COLO668 (cell line): ENCODE data around the gene TBL1XR1.

Source experiments
- DNase-seq: peaks from one replicate; lab custom pipeline; 2025; ENCODE audit not compliant: unreplicated experiment; lab: John Stamatoyannopoulos, UW

TBL1XR1 gene

DNA sequence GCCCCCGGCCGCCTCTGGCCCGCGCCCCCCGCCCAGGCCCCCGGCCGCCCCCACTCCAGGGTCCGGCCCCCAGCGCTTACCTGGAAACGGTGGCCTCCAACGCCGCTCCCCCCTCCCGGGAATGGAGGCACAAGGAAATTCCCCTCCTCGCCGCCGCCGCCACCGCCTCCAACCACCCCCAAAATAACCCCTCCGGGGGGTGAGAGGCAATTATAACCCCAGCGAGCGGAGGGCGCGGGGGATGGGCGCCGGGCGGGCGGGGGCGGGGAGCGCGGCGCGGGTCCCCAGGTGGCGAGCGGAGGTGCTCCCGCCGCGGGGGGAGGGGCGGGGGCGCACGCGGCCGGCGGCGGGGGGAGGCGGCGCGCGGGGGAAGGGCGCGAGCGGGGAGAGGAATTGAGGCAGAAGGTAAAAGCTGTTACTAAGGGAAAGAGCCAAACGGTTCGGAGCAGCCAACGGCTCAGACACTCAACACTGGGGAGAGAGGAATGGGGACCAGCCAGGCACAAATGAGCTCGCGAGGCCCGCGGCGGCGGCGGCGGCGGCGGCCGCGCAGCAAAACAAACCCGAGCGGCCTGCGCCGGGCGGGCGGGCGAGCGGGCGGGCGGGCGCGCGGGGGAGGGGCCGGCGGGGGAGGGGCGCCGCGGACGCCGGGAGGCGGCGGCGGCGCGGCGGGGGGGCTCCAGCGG lies at the start of gene TBL1XR1:
TSS of gene TBL1XR1 (minus strand) at position 442 of the 686 bp plus-strand sequence. CDS start 132,505 bp downstream, outside the sequence.
- peak; percentile 87 for DNase-seq

DNA sequence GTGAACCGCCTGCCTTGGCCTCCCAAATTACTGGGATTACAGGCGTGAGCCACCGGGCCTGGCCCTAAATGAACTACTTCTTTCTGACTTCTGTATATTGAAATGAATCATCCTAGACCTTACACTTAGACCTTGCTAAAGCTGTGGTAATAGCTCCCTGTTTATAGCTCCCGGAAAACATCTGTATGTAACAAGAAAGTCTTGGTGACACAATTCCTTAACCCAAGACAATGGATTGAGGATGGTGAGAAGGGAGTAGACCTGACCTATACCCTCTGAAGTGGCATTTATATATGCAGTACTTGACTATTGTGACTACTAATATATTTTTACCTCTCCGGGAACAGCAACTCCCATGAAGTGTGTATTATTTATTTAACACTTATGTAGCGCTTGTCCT lies 48.0 kb upstream of the TBL1XR1 start:
- no peak for DNase-seq

DNA sequence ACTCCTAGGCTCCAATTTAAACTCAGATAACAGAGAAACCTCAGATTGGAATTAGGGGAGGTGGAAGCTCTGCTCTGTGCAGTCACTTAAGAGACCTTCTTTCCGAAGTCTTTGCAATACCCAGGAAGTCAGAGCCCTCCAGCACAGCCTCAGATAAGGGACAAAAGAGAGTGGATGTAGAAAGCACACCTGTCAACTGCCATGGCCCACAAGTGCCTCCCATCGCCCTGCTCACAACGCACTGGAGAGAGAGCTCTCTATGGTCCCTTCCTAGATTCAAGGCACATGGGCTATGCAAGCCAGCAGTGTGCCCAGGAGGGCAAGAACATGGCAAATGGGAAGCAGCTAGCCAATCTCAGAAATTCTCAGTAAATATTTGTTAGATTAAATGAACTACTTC lies 47.3 kb upstream of the TBL1XR1 start:
- no peak for DNase-seq

DNA sequence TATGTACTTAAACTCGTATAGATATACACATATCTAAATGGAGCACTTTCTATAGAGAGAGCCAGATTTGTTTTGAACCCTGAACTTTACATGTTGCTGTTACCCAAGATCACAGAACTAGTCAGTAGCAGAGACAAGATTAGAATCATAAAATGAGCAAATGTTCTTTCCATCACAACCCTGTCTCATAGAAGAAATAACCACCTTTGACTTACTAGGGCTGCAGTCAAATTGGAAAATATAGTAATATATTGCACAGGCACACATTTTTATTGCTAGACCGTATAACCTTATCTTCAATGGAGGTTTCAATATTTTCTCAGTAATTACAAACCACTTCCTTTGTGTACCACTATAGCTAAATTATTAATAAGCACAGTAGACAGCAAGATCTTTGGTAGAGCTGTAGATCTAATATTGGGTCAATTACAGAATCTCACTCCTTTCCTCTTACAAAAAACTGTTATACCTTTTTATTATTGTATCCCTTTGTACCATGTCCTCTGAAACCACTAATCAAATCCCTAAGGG lies 41.5 kb upstream of the TBL1XR1 start:
- DNase-seq: no peak

DNA sequence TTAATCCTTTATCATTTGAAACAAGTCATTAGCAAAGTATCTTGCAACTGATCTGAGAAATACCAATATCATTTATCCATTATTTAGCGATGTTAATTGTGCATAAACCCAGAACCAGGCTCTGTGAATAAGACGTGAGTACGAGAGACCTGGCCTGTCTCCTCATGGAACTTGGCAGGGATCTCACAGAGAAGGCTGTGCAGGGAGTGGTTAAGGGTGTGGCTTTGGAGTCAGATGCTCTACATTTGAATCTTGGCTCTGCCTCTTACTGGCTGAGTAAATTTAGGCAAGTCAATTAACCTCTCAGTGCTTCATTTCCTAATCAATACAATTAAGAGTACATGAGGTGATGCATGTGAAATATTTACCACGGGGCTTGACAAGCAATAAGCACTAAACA lies 39.9 kb upstream of the TBL1XR1 start:
- DNase-seq: no peak

DNA sequence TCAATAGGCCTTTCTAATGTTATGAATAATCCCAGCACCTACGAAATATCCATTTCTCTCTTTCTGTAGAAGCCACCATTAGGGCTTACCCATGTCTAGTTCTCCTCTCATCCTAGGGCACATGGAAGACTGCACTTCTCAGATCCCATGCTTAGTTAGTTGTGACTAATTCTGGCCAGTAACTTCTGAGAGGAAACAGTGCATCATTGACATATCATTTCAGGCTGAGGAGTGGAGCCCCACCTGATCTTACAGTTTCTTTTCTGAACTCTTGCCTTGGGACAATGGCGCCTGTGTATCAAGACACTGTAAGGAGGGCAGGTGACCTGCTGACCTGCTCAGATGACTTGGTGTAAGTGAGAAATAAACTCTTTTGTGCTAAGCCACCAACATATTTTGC lies 39.4 kb upstream of the TBL1XR1 start:
- DNase-seq: no peak

DNA sequence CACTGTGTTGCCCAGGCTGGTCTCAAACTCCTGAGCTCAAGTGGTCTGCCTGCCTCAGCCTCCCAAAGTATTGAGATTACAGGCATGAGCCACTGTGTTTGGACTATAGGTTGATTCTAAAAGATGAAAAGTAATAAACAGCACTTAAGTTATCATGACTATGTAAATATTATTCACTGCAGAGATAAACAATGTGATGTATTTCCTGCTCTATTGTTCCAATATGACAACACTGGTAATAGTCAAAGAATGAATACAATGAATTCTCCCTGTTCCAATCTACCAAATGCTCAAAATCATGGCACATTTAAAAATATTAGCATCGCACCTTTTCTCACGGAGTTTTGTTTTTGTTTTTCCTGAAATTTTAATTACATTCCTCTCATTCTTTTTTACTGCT lies 36.8 kb upstream of the TBL1XR1 start:
- no peak for DNase-seq

DNA sequence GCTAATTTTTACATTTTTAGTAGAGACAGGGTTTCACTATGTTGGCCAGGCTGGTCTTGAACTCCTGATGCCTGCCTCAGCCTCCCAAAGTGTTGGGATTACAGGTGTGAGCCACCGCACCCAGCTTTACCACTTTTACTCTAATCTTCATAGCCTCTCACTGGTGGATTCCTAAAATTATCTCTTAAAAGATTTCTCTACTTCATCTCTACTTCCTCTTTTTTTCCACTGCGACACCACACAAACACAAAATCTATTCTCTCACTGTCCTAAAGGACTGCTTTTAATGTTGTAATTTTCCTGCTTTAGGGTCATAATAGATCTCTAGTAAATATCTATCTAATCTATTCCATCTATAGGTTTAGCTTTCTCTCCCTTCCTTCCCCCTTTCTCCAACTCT lies 34.0 kb upstream of the TBL1XR1 start:
- no peak for DNase-seq

DNA sequence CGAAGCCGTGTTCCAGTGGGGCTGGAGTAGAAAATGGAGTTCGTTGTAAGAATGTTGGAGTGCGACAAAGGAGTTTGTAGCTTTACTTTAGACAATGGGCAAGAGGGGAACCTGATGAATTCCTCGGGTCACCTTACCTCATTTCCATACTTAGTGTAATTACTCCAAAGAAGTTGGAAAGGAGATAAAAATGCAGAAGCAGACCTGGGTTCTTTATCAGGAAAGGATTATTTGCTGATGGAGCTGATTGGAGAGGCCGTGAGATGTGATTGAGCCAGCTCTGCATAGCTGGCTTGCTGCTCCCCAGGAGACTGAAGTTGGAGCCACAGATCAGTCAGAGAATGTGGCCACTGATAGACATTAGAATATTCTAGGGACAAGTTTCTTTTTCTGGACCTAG lies 33.4 kb upstream of the TBL1XR1 start:
- DNase-seq: no peak

DNA sequence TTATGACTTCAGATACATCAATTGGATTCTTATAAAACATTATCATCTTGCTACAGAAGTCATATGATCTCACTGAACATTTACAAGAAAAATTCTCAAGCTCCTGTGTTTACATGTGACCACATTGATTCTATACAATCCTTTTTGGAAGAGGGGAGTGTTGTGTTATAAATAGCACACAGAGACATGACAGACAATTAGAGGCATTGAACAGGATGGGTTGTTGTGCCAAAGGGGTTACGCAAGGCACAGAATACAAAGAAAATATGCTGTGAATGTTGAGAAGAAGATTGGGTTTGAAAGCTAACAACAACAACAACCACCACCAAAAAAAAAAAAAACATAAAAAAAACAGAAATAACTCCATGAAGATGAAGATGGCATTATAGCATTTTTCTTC lies 32.5 kb upstream of the TBL1XR1 start:
- DNase-seq: no peak

DNA sequence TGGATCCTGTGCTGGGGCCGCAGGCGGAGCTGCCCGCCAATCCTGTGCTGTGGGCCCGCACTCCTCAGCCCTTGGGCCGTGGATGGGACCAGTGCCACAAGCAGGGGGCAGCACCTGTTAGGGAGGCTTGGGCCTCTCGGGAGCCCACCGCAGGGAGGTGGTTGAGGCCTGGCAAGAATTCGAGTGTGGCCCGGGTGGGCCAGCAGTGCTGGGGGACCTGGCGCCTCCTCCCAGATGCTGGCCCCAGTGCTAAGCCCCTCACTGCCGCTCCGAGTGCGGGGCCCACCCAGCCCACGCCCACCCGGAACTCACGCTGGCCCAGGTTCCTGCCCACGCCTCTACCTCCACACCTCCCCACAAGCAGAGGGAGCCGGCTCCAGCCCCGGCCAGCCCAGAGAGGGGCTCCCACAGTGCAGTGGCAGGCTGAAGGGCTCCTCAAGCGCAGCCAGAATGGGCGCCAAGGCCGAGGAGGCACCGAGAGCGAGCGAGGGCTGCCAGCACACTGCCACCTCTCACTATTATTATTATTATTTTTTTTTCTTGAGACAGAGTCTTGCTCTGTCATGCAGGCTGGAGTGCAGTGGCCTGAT lies 31.4 kb upstream of the TBL1XR1 start:
- no peak for DNase-seq

DNA sequence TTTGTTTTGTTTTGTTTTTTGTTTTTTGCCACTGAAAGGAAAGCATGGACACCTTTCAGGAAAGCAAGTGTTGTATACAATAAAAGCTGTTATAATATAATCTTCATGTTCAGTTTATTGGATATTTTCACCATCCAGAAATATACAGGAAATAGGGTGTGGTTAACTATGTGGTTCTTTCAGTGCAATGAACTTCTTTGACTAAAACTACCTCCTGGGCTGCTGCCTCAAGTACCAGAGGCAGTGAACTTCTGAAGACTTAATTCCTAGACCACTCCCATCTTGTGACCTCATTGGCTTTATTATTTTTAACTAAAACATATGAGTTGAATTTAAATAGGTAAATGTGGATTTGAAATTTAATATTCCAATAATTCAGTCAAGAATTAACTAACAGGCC lies 27.1 kb upstream of the TBL1XR1 start:
- no peak for DNase-seq

DNA sequence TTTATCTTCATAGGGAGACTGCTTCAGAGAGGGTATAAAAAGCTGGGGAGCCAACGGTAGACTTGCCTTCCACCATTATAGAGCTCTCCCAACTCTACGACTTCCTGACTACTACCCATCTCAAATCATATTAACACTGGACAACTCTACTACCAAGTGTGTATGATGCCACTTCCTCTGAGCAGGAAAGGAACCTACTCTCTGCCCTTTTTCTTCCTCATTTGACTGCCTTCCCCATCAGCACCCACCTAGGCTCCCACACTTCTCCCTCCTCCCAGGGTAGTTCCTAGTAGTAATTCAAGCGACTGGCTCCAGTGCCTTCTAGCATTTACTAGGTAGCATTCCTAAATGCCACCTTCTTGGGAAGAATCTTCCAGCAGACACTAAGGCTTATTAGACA lies 24.5 kb upstream of the TBL1XR1 start:
- DNase-seq: no peak

DNA sequence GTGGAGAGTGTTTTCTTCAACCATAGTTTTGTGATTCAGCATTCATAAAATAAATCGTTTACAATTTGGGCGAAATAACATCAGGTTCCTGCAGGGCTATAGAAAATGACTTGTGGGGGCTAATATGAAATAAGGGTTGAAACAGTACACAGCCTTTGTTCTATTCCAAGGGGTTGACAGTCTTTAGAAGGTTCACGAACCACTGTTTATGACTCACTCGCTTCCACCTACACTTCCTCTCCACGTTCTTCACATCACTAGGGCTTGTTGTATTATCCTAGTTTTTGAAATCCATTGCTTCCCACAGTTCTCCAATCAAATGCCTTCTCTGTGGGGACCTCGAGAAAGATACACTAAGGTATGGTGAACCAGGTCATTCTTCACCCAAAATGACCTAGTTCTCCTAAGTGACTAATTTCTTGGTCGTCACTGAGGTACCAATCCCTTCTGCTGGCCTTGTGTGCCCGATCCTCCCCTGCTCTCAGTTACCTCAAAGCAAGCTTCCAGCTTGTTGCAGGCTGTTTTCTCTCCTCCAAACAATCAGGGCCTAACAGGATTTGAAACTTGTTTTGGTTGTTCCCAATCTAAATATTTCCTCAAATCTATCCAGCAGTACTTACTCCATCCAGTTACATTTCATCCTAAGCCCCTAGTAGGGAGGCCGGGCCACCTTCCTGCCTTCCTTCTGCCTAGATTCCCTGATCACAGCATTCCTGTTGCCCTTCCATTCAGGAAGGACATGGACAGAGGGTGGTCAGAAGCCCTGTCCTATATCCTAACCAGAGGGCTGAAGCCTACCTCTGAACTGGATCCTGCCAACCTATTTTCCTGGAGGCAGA lies 23.1 kb upstream of the TBL1XR1 start:
- no peak for DNase-seq

DNA sequence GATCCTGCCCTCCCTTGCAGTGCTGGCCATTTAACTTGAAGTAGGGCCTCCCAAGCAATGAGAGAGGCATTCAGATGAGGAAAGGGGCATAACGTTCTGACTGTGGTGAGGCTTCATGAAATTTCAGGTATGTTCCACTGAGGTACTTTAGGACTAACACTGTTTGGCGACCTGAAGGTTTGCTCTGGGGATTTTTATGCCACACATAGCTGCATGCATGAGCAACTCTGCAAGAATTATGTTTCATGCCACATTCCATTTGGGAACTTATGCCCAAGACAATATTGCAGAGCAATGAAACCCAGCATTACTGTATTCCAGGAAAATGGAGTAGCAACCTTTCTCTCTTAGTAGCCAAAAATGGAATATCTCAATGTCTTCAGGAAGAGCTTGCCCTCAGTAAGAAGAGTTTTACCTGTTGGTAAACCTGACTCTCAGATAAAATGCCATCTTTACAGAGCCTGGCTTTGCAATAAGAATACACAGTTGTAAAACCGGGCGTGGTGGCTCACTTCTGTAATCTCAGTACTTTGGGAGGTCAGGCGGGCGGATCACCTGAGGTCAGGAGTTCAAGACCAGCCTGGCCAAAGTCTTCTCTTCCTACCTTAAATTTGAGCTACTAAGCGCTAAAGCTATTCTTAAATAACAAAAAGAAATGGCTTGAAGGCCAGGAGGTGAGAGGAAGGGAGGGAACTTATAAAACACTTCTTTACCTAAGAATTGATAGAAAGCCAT lies 16.7 kb upstream of the TBL1XR1 start:
- DNase-seq: no peak

DNA sequence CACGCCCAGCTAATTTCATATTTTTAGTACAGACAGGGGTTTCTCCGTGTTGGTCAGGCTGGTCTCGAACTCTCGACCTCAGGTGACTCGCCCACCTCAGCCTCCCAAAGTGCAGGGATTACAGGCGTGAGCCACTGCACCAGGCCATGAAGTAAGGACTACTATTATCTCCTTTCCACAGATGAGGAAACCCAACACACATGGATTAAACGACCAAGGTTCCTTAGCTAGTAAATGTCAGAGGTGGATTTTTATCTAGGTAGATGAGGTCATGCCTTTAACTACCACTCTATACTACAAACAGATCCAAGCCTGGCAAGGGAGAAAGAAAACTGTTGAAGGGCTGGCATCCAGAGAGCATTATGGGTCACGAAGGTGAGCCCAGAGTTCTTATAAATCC lies 15.5 kb upstream of the TBL1XR1 start:
- no peak for DNase-seq

DNA sequence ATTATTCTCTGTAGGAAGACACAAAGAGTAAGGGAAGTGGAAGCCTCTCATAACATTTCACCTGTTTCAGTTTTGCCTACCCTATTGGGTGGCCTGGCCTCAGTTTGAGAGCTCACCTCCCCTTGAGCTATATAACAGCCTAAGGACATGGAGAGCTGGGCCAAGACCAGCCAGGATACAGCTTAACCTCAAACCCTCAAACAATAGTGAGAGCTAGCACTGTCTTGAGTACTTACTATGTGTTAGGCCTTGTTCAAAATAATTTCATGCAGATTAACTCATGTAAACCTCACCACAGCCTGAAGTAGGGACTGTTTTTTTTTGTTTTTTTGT lies 15.0 kb upstream of the TBL1XR1 start:
- DNase-seq: no peak

DNA sequence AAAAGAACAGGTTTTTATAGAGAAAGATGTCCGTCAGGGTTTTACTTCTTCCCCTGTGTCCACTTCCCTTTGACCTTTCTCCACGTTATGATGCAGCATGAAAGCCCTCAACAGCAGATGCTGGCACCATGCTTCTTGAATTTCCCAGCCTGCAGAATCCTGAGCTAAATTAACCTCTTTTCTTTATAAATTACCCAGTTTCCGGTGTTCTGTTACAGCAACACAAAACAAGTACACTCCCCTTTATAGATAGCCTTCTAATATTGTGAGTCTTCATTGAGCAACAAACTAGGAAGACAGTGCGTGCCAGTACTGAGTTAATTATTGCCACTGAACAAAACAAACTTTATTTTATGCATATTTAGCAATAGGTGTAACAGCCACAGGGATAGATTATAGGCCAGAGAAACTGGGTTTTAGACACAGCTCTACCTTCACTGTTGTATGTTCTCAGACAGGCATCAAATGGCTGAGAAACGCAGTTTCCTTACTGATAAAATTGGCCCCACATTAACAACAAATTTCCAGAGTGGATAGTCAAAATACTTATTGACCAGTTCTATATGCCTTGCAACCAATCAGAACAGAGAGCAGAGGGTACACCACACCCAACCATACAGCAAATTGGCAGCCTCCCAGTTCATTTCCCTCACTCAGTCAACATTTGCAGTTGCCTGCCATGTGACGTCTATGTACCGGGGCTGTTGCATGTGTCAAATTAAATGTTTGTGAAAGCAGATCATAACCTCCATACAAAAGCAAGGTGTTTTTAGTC lies 14.4 kb upstream of the TBL1XR1 start:
- no peak for DNase-seq

DNA sequence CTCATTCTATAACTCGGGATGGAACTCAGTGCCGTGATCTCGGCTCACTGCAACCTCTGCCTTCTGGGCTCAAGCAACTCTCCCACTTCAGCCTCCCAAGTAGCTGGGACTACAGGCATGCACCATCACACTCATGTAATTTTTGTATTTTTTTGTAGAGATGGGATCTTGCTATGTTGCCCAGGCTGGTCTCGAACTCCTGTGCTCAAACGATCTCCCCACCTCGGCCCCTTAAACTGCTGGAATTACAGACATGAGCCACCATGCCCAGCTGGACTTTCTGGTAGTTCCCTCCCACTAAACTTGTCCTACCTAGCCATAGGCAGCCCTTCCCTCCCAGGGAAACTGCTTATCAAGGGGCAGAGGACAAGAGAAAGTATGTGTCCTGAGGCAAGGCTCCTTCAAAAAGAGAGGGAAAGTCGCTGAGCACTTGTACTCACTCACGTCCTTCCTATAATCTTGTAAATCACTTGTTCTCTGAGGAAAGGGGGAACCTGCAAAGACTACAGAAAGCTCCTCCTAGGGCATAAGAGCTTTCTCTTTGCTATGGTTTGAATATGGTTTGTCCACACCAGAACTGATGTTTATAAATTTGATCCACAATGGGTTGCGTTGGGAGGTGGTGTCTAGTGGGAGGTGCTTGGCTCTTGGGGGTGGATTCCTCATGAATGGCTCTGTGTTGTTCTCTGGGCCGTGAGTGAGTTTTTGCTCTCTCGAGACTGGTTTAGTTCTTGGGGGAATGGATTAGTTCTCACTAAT lies 13.6 kb upstream of the TBL1XR1 start:
- DNase-seq: no peak

DNA sequence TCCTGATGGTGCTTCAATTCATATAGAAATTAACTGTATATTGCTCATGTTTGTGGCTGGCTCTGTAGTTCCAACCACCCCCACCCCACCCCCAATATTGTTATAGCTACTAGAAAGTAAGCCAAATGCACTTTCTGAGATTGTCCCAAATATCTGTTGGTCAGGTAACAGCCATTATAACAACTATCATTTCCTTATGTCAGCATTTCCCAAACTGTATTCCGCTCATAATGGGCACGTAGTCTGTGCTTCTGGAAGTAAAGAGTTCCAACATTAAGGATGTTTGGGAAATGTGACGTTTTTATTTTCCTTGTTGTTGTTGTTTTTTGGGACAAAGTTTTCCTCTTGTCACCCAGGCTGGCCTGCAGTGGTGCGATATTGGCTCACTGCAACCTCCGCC lies 12.2 kb upstream of the TBL1XR1 start:
- DNase-seq: no peak
